Bronchial epithelial cell (primary cell): ENCODE data around the gene L1CAM. TPM values are rescaled to one million over a fixed set of nuclear protein-coding genes. Genes with fewer than 3 reads are reported as not detected.
A peak's percentile ranks its signal among the peaks of the same experiment; 100 is the strongest.

ENCODE experiments used
- DNase-seq: peaks from one replicate; pipeline ENCODE4 v3.0.0-alpha.2; 2010; ENCODE audit warnings: low read depth
- FAIRE-seq: peaks from 2 replicates; lab custom pipeline; 2011; peaks lifted over from hg19 to GRCh38; lab: Jason Lieb, UNC
- H3K27me3 ChIP-seq: 2 replicates; pipeline ENCODE4 v1.5.1; 2011; ENCODE audit warnings: low read length; ENCODE audit not compliant: control insufficient read depth, insufficient read depth
- H3K36me3 ChIP-seq: 2 replicates; pipeline ENCODE4 v1.5.1; 2011; ENCODE audit warnings: low read length; ENCODE audit not compliant: control insufficient read depth, insufficient read depth
- H3K4me3 ChIP-seq: 2 replicates; pipeline ENCODE4 v1.5.1; 2011; ENCODE audit warnings: mild to moderate bottlenecking, low read depth, low read length, control low read depth
- total RNA-seq: library from RNA; depleted of rRNA; stranded (reverse); fragments of >200 nt; gene quantifications from 2 replicates; pipeline ENCODE4 v1.2.1, GENCODE V29; 2014
- TF ChIP-seq, protein P1 (sequence below): IDR thresholded peaks from 2 replicates; pipeline ENCODE4 v1.5.1; 2011; ENCODE audit warnings: mild to moderate bottlenecking, moderate library complexity, low read length, control low read depth, inconsistent platforms; ENCODE audit not compliant: insufficient read depth, severe bottlenecking

L1CAM gene
- total RNA-seq, 1 donor from 2014 or later: 0.26 TPM

GRCh38 chrX:153848325-153848724 lies 37.6 kb downstream of the L1CAM start:
- DNase-seq (no peak), FAIRE-seq (no peak)
- no peaks in the 10 kb centered on the region for H3K36me3 ChIP-seq
- peaks cover 4% of the 10 kb centered on the region for H3K27me3 ChIP-seq
- H3K4me3 ChIP-seq: no peak overlapping the region
- TF ChIP-seq, protein P1, sequence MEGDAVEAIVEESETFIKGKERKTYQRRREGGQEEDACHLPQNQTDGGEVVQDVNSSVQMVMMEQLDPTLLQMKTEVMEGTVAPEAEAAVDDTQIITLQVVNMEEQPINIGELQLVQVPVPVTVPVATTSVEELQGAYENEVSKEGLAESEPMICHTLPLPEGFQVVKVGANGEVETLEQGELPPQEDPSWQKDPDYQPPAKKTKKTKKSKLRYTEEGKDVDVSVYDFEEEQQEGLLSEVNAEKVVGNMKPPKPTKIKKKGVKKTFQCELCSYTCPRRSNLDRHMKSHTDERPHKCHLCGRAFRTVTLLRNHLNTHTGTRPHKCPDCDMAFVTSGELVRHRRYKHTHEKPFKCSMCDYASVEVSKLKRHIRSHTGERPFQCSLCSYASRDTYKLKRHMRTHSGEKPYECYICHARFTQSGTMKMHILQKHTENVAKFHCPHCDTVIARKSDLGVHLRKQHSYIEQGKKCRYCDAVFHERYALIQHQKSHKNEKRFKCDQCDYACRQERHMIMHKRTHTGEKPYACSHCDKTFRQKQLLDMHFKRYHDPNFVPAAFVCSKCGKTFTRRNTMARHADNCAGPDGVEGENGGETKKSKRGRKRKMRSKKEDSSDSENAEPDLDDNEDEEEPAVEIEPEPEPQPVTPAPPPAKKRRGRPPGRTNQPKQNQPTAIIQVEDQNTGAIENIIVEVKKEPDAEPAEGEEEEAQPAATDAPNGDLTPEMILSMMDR: no peak

- Histone ChIP-seq H3K36me3 (no peaks in the 10 kb centered on the region), H3K27me3 (peaks cover 4% of the 10 kb centered on the region), H3K4me3 (no peak overlapping the region)
- no peak for FAIRE-seq
- peak; percentile 19 for DNase-seq
- TF ChIP-seq, protein P1: no peak
Measured at GRCh38 chrX:153845842-153846241, 40.1 kb downstream of the L1CAM start.

- DNase-seq (no peak), FAIRE-seq (no peak)
- TF ChIP-seq, protein P1: no peak
- Histone ChIP-seq H3K27me3 (peaks cover 4% of the 10 kb centered on the region), H3K4me3 (no peak overlapping the region), H3K36me3 (no peaks in the 10 kb centered on the region)
Measured at GRCh38 chrX:153845195-153845594, 40.8 kb downstream of the L1CAM start.

- H3K27me3 ChIP-seq: peaks cover 4% of the 10 kb centered on the region
- no peak for DNase-seq
- no peak overlapping the region for H3K4me3 ChIP-seq
- FAIRE-seq: no peak
- no peaks in the 10 kb centered on the region for H3K36me3 ChIP-seq
- TF ChIP-seq, protein P1: no peak
Measured at GRCh38 chrX:153844509-153845082, 41.4 kb downstream of the L1CAM start.

DNA sequence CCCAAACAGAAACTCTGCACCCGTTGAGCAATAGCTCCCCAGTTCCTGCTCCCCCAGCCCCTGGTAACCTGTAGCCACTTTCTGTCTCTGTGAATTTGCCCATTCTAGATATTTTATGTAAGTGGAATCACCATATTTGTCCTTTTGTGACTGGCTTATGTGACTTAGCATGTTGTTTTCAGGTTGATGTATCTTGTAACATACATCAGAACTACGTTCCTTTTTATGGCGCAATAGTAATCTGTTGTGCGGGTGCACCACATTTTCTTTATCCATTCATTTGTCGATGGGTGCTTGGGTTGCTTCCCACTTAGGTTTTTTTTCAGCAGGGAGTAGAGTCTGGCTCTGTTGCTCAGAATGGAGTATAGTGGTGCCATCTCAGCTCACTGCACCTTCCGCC lies 49.1 kb downstream of the L1CAM start:
- no peak for FAIRE-seq
- Histone ChIP-seq H3K27me3 (peaks cover under 1% of the 10 kb centered on the region), H3K36me3 (no peaks in the 10 kb centered on the region), H3K4me3 (no peak overlapping the region)
- TF ChIP-seq, protein P1: no peak
- no peak for DNase-seq

DNA sequence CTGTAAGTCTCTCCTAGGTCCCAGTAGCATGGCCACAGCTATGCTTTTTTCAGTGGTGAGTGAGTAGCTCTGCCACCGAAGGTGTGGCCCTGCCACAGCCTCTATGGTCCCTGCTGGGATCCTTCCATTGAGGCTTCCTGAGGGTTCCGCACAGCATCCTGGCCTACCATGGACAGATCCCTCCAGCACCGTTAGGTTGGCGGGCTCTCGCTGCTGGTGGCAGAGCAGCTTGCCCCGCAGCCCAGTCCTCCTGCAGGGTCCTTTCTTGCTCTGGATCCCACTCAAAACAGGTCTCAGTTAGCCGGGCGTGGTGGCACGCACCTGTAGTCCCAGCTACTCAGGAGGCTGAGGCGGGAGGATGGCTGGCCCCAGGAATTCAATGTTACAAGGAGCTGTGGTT lies 53.2 kb downstream of the L1CAM start:
- Histone ChIP-seq H3K36me3 (no peaks in the 10 kb centered on the region), H3K4me3 (no peak overlapping the region), H3K27me3 (peaks cover 12% of the 10 kb centered on the region)
- TF ChIP-seq, protein P1: no peak
- FAIRE-seq (no peak), DNase-seq (no peak)
